ENCODE measurements around the gene KCND2.

DNA sequence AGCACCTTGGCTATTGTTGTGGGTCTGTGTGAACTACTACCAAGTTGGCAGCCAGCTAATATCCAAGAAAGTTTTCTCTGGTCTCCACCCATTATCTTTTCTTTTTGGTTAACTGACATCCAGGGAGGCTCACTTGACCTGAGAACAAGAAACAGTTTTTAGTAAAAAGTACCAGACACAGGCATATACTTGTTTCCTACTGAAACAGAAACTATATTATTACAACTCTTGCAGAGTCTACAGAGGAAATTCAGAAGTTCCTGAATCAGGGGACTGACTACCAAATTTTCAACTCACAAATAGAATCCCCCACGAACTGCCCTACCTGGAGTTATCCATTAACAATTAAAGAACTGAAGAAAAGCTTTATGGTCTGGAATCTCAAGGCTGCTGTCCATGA, 168.9 kb downstream of the KCND2 start:
- TF ChIP-seq, protein P1, sequence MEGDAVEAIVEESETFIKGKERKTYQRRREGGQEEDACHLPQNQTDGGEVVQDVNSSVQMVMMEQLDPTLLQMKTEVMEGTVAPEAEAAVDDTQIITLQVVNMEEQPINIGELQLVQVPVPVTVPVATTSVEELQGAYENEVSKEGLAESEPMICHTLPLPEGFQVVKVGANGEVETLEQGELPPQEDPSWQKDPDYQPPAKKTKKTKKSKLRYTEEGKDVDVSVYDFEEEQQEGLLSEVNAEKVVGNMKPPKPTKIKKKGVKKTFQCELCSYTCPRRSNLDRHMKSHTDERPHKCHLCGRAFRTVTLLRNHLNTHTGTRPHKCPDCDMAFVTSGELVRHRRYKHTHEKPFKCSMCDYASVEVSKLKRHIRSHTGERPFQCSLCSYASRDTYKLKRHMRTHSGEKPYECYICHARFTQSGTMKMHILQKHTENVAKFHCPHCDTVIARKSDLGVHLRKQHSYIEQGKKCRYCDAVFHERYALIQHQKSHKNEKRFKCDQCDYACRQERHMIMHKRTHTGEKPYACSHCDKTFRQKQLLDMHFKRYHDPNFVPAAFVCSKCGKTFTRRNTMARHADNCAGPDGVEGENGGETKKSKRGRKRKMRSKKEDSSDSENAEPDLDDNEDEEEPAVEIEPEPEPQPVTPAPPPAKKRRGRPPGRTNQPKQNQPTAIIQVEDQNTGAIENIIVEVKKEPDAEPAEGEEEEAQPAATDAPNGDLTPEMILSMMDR (conservative IDR thresholded peaks at IDR 0.05): no peak
- TF ChIP-seq ZFX (IDR thresholded peaks at IDR 0.05): no peak

Measured in C4-2B (cell line).